Caco-2 (cell line): Measurements from ENCODE around the gene BCL2. TPM values are rescaled to one million over a fixed set of nuclear protein-coding genes. Genes with fewer than 3 reads are reported as not detected.

Experiments
- BruUV-seq: library from RNA; stranded (reverse); fragments of 400-500 nt; replicated peaks from 2 replicates; lab custom pipeline; 2021; lab: Mats Ljungman, UMichigan
- CTCF ChIA-PET: fragments of 300-600 bp; sonication (Branson Sonifier 250); formaldehyde crosslinking; loops from one replicate; lab custom pipeline; 2022; ENCODE audit warnings: antibody characterized with exemption; lab: Charles Lee
- POLR2A ChIA-PET: fragments of 300-600 bp; sonication (Branson Sonifier 250); formaldehyde crosslinking; loops from one replicate; lab custom pipeline; 2022; ENCODE audit warnings: antibody characterized with exemption; lab: Charles Lee
- DNase-seq, 2 experiments: peaks; one replicate each; pipeline versions ENCODE4 v3.0.0 to v3.0.0-alpha.2; 2020 to 2022
- H3K27me3 ChIP-seq: replicated peaks from 2 replicates; pipeline ENCODE4 v1.6.0; 2011; ENCODE audit warnings: low read length; ENCODE audit not compliant: control insufficient read depth, insufficient read depth
- H3K36me3 ChIP-seq: 2 replicates; pipeline ENCODE4 v1.5.1; 2011; ENCODE audit warnings: low read length; ENCODE audit not compliant: control insufficient read depth, insufficient read depth
- H3K4me1 ChIP-seq: fragments of 250-450 bp; sonication (Bioruptor Pico); 2 replicates; pipeline ENCODE4 v1.5.1; 2020; ENCODE audit warnings: mild to moderate bottlenecking
- H3K4me3 ChIP-seq: 2 replicates; pipeline ENCODE4 v1.5.1; 2011; ENCODE audit warnings: low read depth, mild to moderate bottlenecking, control low read depth, low read length
- H3K9me3 ChIP-seq: fragments of 250-450 bp; sonication (Bioruptor Pico); 2 replicates; pipeline ENCODE4 v1.5.1; 2020; ENCODE audit warnings: mild to moderate bottlenecking, moderate library complexity
- H3K27ac Mint-ChIP-seq: one replicate; pipeline ENCODE4 v1.8.0; 2022; ENCODE audit warnings: mixed read lengths; ENCODE audit not compliant: unreplicated experiment
- H3K27me3 Mint-ChIP-seq: one replicate; pipeline ENCODE4 v1.8.0; 2022; ENCODE audit warnings: mixed read lengths; ENCODE audit not compliant: insufficient read depth, unreplicated experiment
- H3K36me3 Mint-ChIP-seq: one replicate; pipeline ENCODE4 v1.8.0; 2022; ENCODE audit warnings: mild to moderate bottlenecking, mixed read lengths; ENCODE audit not compliant: insufficient read depth, unreplicated experiment
- H3K4me1 Mint-ChIP-seq: one replicate; pipeline ENCODE4 v1.8.0; 2022; ENCODE audit warnings: low read depth, mixed read lengths; ENCODE audit not compliant: unreplicated experiment
- H3K4me3 Mint-ChIP-seq: one replicate; pipeline ENCODE4 v1.8.0; 2022; ENCODE audit warnings: mild to moderate bottlenecking, moderate library complexity, mixed read lengths; ENCODE audit not compliant: unreplicated experiment
- H3K9me3 Mint-ChIP-seq: one replicate; pipeline ENCODE4 v1.8.0; 2022; ENCODE audit warnings: mixed read lengths; ENCODE audit not compliant: unreplicated experiment
- CTCF ChIP-seq, 2 experiments: fragments of 200-600 bp in 1 of 2; IDR thresholded peaks; 1 replicate in 1 of 2; 2 replicates in 1 of 2; pipeline versions ENCODE4 v1.5.1 to v1.8.0; 2011 to 2022; ENCODE audit warnings: antibody characterized with exemption in 1 of 2, control low read depth in 1 of 2, inconsistent platforms in 1 of 2, low read depth in 1 of 2, low read length in 1 of 2, mild to moderate bottlenecking in 1 of 2, moderate library complexity in 1 of 2; ENCODE audit not compliant: insufficient read depth in 1 of 2, severe bottlenecking in 1 of 2, unreplicated experiment in 1 of 2
- intact Hi-C: fragments of 100-400 bp; cut with micrococcal nuclease; formaldehyde crosslinking; loops from one replicate; pipeline ENCODE4 v1.10.0; 2022; ENCODE audit not compliant: unreplicated experiment
- total RNA-seq: library from RNA; stranded (reverse); gene quantifications from 2 replicates; pipeline ENCODE4 v1.2.3, GENCODE V29; 2022

Gene BCL2
- total RNA-seq, 1 experiment from 2014 or later = 6.5 TPM

- intact Hi-C loops = loop anchor here (1.0 kb wide), 1 partner anchor 55 kb away; the partner anchor contains the start of gene VPS4B
- ChIA-PET POLR2A (interaction anchor here (0.6 kb wide), 1 partner anchor 162 kb away, joined by 3 read pairs; no protein-coding TSS in a partner anchor), CTCF (no interaction called here)
- Mint-ChIP-seq H3K27me3 (no peaks in the 10 kb centered on the region), H3K9me3 (no peaks in the 10 kb centered on the region), H3K4me3 (peak within 1 kb of the TSS; percentile 94), H3K27ac (peak within 1 kb of the TSS; percentile 85), H3K4me1 (no peaks in the 10 kb centered on the region), H3K36me3 (no peaks in the 10 kb centered on the region)
- Histone ChIP-seq H3K36me3 (no peaks in the 10 kb centered on the region), H3K4me3 (peak within 1 kb of the TSS; percentile 46), H3K4me1 (no peaks in the 10 kb centered on the region), H3K27me3 (no peaks in the 10 kb centered on the region), H3K9me3 (no peaks in the 10 kb centered on the region)
- BruUV-seq = TSS peak; percentile 71
- peak; percentile 93 to 94 for DNase-seq
- TF ChIP-seq CTCF (IDR thresholded peaks at IDR 0.05; ENCODE audit: insufficient read depth in 1 of 2, low read depth in 1 of 2, low read length in 1 of 2, severe bottlenecking in 1 of 2, unreplicated experiment in 1 of 2) = no peak
Measured at GRCh38 chr18:63367053-63367953, 47.7 kb upstream of the BCL2 start, which contains the start of gene KDSR. Gene KDSR (minus strand): TSS chr18:63367206. CDS start chr18:63367118, 88 bp downstream.

DNA sequence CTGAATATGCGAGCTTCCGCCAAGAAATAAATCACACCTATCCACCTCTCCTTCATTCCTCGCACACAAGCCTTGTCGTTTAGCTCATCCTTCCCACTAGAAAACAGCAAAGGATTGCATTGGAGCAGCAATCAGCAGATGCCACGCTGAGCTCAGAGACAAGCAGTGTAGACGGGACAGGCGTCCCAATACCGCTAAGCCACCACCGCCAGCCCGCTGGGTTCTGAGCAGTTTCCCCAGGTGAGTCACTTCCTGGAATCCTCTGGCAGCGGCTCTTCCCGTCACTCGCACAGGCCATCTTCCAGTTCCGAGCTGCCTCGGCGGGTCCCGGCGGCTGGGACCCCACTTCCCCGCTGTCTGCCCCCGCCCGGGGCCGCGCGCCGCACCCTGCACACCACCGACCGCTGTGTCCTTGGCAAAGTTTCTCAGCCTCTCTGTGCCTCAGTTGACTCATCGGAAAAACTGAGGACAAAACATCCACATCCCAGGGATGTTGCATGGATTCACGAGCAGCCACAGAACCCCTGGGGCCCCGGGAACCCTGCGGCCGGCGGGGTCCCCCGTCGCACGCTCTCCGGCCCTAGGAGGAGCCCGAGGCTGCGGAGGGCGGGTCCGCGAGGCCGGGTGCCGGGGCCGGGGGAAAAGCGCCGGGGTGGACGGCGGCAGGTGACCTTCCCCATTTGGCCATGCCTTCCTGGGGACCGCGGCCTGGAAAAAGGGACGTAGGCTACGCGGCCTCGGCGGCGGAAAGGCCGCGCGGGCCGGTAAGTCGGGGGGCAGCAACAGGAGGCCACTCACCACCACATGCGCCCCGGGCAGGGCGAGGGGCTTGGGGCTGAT lies 46.9 kb upstream of the BCL2 start:
- Mint-ChIP-seq H3K4me3 (peak overlapping the region; percentile 94), H3K27me3 (no peaks in the 10 kb centered on the region), H3K4me1 (no peaks in the 10 kb centered on the region), H3K27ac (peak overlapping the region; percentile 85), H3K36me3 (no peaks in the 10 kb centered on the region), H3K9me3 (no peaks in the 10 kb centered on the region)
- no peaks in the 10 kb centered on the region for H3K4me1 ChIP-seq
- H3K9me3 ChIP-seq = no peaks in the 10 kb centered on the region
- H3K36me3 ChIP-seq = no peaks in the 10 kb centered on the region
- ChIA-PET CTCF (no interaction called here), POLR2A (interaction anchor here (0.6 kb wide), 1 partner anchor 161 kb away, joined by 3 read pairs; no protein-coding TSS in a partner anchor)
- H3K27me3 ChIP-seq = no peaks in the 10 kb centered on the region
- H3K4me3 ChIP-seq = peak overlapping the region; percentile 46
- DNase-seq = peak; percentile 37 to 39
- no peak for TF ChIP-seq CTCF (IDR thresholded peaks at IDR 0.05; ENCODE audit: insufficient read depth in 1 of 2, low read depth in 1 of 2, low read length in 1 of 2, severe bottlenecking in 1 of 2, unreplicated experiment in 1 of 2)
- intact Hi-C loops = loop anchor here (1.0 kb wide), 1 partner anchor 56 kb away; the partner anchor contains the start of gene VPS4B
- BruUV-seq = TSS peak; percentile 42

- H3K27me3 Mint-ChIP-seq = no peaks in the 10 kb centered on the region
- Histone ChIP-seq H3K36me3 (no peaks in the 10 kb centered on the region), H3K27me3 (no peaks in the 10 kb centered on the region), H3K4me1 (no peaks in the 10 kb centered on the region), H3K4me3 (peak overlapping the region; percentile 46), H3K9me3 (no peaks in the 10 kb centered on the region)
- CTCF ChIA-PET = no interaction called here
- peak overlapping the region; percentile 85 for H3K27ac Mint-ChIP-seq
- intact Hi-C loops = no loop called here
- POLR2A ChIA-PET = interaction anchor here (0.6 kb wide), 1 partner anchor 56 kb away, joined by 3 read pairs; no protein-coding TSS in a partner anchor
- H3K36me3 Mint-ChIP-seq = no peaks in the 10 kb centered on the region
- no peak for DNase-seq
- peak overlapping the region; percentile 94 for H3K4me3 Mint-ChIP-seq
- no TSS peak for BruUV-seq
- H3K9me3 Mint-ChIP-seq = no peaks in the 10 kb centered on the region
- TF ChIP-seq CTCF (IDR thresholded peaks at IDR 0.05; ENCODE audit: insufficient read depth in 1 of 2, low read depth in 1 of 2, low read length in 1 of 2, severe bottlenecking in 1 of 2, unreplicated experiment in 1 of 2) = no peak
- no peaks in the 10 kb centered on the region for H3K4me1 Mint-ChIP-seq
Measured at GRCh38 chr18:63365876-63366212, 46.3 kb upstream of the BCL2 start.
